Daoy (cell line): ENCODE results near the gene KRTAP1-1. TPM values are rescaled to one million over a fixed set of nuclear protein-coding genes. Genes with fewer than 3 reads are reported as not detected.
"Not testable (repeated sequence)": the region's sequence is repeated elsewhere in the genome, so short reads cannot be mapped to it uniquely, and the experiment has no call there.

Source experiments
- DNase-seq: peaks from one replicate; pipeline ENCODE4 v3.0.0-alpha.2; 2015; ENCODE audit warnings: low read depth
- total RNA-seq: library from RNA; depleted of rRNA; stranded (reverse); fragments of >200 nt; shearing (Covaris generic); gene quantifications from 2 replicates; pipeline ENCODE4 v1.2.3, GENCODE V29; 2014

KRTAP1-1 gene
- total RNA-seq, 1 experiment from 2014 or later: not detected

DNA sequence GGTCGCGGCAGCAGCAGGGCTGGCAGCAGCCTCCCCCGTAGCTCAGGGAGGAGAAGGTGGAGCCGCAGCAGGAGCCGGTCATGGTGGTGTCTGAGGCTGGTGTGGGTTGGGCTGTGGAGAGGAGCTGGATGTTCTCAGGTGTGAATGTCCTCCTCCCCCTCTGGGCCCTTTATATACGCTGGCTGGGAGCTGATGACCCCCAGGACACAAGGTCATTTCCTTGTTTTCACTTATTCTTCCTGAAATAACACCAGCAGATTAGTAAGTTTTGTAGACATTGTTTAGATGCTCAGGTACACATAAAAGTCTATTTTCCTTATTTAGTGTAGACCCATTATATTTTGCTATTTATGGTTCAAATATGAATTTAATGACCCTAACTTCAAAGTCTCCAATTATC is 13.9 kb upstream of the KRTAP1-1 start, which contains the start of gene KRTAP2-2:
TSS of gene KRTAP2-2 (minus strand) at position 101 of the 400 bp plus-strand sequence. CDS start at position 82, 19 bp downstream.
- DNase-seq: not testable (repeated sequence)

DNA sequence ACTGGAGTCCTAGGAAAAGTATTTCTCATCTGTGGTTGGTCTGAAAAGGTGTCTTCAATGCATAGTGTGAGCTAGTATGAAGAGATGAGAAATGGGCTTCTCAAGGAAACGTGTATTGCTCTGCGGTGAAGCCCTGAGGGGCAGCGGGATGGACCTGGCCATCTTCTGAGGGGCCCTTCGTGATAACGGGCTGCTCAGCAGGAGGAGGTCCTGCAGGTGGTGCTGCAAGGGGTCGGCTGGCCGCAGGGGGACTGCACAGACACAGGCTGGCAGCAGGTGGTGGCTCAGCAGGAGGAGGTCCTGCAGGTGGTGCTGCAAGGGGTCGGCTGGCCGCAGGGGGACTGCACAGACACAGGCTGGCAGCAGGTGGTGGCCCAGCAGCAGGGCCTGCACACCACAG is 13.3 kb upstream of the KRTAP1-1 start:
- DNase-seq: not testable (repeated sequence)

DNA sequence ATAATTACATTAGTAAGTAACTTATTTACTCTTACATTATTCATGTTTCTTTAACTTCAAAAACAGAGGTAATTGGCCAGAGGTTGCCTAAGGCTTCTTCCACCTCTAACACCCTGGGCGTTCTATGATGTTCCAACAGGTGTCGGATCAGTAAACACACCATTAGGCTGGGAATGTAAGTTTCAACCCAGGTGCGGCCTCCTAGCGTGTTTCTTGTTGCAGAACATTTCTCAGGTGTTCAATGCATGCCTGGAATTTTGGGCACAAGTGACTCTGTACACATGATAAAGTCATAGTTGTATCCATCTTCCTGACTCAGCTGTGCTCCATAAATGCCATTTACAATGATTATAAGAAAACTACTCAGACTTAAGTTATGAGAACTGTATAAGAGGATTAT is 12.8 kb upstream of the KRTAP1-1 start:
- no peak for DNase-seq

DNA sequence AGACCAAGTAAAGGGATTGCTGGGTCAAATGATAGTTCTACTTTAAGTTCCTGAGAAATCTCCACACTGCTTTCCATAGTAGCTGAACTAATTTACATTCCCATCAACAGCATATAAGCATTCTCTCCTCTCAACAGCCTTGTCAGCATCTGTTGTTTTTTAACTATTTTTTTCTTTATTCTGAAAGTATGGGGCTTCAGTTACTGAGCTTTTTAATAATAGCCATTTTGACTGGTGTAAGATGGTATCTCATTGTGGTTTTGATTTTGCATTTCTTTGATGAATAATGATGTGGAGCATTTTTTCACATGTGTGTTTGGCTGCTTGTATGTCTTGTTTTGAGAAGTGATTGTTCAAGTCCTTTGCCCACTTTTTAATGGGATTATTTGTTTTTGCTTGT is 11.3 kb upstream of the KRTAP1-1 start:
- DNase-seq: no peak

DNA sequence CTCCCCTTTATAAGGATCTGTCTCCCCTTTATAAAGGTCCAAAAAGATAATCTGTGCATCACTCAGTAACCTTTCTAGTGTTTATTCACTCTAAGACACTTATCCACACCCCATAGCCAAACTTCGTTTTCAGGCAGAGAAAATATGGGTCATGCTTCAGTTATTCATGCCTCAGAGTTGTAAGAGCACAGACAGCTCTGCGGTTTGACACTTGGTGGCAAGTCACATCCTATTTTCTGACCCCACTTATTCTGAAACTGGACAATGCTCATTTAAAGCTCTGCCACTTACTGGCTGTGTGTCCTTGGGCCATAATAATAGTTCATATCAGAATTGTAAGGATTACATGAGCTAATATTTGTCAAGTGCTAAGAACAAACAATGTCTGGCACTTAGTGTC is 7.9 kb upstream of the KRTAP1-1 start:
- peak; percentile 57 for DNase-seq

DNA sequence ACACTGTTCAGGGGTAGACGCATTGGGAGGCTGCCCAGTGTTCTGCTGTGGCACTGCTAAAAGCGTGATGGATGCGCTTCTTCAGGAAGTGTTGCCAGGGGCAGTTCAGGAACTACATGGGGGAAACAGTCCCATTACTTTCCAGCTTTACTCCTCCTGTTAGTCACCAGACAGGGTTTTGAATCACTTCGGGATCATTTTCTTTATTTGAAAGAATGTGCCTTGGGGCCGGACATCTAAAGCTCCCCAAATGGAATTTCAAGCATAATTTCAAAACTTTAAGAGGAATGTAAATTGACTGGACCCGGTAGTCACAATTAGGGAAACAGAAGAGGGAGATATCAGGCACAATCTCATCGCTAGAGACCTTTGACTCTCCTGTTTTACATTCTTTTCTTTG is 7.2 kb upstream of the KRTAP1-1 start:
- DNase-seq: peak; percentile 58

DNA sequence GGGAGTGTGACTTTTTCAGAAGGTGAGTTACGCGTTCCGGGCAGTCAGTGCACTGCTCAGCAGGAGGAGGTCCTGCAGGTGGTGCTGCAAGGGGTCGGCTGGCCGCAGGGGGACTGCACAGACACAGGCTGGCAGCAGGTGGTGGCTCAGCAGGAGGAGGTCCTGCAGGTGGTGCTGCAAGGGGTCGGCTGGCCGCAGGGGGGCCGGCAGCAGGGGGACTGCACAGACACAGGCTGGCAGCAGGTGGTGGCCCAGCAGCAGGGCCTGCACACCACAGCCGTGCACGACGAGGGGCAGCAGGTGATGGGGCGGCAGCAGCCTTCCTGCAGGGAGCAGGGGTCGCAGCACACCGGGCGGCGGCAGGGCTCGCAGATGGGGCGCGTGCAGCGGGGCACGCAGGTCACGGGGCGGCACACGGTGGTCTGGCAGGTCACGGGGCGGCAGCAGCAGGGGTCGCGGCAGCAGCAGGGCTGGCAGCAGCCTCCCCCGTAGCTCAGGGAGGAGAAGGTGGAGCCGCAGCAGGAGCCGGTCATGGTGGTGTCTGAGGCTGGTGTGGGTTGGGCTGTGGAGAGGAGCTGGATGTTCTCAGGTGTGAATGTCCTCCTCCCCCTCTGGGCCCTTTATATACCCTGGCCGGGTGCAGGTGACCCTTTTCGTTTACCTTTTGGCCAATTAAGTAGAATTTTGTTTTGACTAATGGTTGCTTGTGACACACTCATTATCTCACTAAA is 5.7 kb upstream of the KRTAP1-1 start, which contains the start of gene KRTAP2-1:
TSS of gene KRTAP2-1 (minus strand) at position 582 of the 731 bp plus-strand sequence. CDS start at position 533, 49 bp downstream.
- not testable (repeated sequence) for DNase-seq

DNA sequence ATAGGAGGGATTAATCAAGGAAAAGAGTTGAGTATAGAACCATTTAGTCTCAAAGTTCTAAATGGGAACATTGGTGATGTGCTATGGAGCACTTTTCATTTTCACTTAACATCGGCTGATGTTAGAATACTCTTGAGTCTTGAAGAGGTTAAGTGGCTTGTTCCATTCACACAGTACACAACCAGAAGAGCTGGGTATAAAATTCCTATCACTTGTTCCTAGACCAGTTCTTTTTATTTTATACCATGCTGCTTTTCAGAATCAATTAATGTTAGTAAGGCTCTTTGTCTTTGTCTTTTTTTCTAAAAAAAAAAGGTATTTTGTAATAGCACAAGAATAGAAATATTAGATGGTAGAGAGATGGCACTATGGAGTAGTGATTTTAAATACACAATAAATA is 1.7 kb upstream of the KRTAP1-1 start:
- DNase-seq: no peak

DNA sequence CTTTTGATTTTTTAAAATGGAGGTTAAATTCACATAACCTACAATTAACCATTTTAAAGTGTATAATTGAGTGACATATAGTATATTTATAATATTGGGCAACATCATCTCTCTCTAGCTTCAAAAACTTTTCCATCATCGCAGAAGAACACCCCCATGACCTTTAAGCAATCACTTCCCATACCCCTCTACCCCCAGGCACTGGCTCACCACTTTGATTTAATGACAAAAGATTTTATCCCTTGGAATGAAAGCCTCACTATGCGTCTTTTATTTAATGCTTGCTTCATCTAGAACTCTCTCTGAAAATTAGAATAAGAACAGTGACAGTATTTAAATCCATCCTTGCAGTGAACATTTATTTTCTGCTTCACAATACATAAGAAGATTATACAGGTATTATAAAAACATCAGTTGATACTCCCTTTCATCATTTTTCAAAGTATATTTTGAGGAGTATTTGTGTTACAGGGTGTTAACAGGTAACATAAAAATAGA is 3.3 kb downstream of the KRTAP1-1 start:
- no peak for DNase-seq

DNA sequence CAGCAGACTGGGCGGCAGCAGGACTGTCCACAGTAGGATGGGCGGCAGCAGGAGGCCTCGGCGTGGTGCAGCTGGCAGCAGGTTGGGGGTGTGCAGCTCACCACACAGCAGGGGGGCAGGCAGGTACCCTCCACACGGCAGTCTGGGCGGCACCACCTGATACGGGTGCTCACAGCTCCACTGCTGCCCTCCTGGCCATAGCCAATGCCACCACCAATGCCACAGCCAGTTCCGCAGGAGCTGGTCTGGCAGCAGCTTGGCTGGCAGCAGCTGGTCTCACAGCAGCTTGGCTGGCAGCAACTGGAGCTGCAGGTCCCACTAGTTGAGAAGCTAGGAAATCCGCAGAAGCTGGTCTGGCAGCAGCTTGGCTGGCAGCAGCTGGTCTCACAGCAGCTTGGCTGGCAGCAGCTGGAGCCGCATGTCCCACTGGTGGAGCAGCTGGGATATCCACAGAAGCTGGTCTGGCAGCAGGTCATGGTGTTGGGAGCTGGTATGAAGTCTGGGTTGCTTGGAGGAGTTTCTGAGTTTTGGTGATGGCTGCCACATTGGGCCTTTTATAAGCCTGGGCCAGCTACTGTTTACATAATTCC is 6.8 kb downstream of the KRTAP1-1 start, which contains the start of gene KRTAP1-3:
TSS of gene KRTAP1-3 (minus strand) at position 529 of the 590 bp plus-strand sequence. CDS start at position 476, 53 bp downstream.
- DNase-seq: not testable (repeated sequence)

DNA sequence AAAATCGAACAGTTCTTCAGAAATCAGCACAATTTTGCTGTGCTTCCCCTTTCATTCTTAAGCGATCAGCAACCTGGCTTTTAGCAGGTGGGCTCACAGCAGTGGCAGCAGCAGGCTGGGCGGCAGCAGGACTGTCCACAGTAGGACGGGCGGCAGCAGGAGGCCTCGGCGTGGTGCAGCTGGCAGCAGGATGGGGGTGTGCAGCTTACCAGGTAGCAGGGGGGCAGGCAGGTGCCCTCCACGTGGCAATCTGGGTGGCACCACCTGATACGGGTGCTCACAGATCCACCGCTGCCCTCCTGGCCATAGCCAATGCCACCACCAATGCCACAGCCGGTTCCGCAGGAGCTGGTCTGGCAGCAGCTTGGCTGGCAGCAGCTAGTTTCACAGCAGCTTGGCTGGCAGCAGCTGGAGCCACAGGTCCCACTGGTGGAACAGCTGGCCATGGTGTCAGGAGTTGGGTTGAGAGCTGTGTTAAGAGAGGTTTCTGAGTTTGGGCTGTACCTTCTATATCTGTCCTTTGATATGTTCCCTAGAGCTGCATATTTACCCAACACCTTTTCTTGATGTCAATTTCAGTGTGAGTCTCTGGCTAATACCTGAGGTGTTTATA is 11.5 kb downstream of the KRTAP1-1 start, which contains the start of gene KRTAP1-4:
TSS of gene KRTAP1-4 (minus strand) at position 563 of the 613 bp plus-strand sequence. CDS start at position 446, 117 bp downstream.
- no peak for DNase-seq

DNA sequence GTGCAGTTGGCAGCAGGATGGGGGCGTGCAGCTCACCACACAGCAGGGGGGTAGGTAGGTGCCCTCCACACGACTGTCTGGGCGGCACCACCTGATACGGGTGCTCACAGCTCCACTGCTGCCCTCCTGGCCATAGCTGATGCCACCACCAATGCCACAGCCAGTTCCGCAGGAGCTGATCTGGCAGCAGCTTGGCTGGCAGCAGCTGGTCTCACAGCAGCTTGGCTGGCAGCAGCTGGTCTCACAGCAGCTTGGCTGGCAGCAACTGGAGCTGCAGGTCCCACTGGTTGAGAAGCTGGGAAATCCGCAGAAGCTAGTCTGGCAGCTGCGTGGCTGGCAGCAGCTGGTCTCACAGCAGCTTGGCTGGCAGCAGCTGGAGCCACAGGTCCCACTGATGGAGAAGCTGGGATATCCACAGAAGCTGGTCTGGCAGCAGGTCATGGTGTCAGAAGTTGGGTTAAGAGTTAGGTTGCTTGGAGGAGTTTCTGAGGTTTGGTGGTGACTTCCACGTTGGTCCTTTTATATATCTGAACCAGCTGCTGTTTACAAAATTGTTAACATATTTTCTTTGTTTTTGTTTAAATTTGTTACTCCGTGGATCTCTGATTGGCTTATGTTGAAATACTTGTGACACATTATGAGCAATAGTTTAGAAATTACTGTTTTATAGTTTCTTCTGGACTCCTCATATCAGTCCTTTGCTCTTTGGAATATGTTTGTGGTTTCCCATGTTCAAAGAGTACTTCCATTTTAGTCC is 14.4 kb downstream of the KRTAP1-1 start, which contains the start of gene KRTAP1-5:
TSS of gene KRTAP1-5 (minus strand) at position 494 of the 757 bp plus-strand sequence. CDS start at position 441, 53 bp downstream.
- no peak for DNase-seq

DNA sequence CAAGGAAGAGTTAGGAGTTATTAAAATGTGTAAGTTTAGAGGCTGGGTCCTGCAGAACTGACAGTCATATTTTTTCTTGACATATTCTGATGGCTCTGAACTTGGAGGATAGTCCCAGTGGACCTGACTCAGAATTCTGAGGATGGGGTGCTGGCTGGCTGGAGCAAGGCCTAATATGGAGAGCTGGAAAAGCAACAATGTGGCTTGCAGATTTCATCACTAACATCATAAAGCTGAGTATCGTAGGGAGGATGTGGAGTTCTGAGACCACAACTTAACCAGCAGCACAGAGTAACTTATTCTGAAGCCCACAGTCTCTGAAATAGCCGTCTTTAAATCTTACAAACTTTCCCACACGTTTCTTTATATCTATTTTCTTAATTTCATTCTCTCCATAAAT is 16.6 kb downstream of the KRTAP1-1 start:
- DNase-seq: no peak

DNA sequence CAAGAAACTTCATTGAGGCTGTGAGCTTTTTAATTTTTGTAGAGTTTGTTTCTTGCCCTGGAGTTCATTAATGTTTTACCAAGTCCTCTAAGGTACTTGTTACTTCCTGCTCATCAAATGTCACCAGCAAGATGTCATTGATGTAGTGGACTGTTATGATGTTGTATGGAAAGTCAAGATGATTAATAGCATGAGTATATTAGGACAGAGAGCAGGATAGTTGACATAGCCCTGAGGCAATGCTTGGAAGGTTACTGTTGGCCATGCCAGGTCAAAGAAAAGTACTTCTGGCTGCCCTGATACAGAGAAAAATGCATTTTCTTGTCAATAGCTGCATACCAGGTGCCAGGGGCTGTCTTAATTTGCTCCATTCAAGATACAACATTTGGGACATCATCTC is 20.9 kb downstream of the KRTAP1-1 start:
- no peak for DNase-seq

DNA sequence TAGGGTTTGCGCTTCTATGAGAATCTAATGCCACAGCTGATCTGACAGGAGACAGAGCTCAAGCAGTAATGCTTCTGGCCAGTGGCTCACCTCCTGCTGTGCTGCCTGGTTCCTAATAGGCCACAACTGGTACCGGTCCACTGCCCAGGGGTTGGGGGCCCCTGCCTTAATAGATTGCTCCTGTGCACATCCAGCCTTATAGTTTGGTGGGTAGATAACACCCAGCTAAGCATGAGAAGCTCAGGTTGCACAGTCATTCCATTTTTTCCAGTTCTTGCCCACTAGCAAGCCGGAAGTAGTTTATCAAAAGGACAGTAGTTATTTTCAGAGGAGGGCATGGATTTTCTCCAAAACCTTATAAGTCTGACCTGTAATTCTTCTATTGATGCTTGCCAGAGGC is 21.8 kb downstream of the KRTAP1-1 start:
- DNase-seq: no peak

DNA sequence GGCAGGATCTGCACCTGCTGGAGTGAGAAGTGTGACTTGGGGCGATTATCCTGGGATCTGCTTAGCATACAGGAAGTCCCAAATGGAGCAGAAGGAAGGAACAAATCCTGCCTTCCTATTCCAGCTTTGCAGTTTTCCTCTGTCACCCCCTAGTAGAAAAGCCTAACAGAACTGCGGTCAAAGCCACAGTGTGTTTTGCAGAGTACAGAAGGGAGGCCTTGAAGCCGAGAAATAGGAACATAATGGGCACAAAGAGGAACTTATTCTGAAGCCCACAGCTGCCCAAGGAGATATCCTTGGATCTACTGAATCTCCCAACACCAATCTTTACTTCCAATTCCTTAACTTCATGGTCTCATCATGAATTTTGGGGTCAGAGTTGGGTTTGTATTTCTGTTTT is 22.7 kb downstream of the KRTAP1-1 start:
- no peak for DNase-seq

DNA sequence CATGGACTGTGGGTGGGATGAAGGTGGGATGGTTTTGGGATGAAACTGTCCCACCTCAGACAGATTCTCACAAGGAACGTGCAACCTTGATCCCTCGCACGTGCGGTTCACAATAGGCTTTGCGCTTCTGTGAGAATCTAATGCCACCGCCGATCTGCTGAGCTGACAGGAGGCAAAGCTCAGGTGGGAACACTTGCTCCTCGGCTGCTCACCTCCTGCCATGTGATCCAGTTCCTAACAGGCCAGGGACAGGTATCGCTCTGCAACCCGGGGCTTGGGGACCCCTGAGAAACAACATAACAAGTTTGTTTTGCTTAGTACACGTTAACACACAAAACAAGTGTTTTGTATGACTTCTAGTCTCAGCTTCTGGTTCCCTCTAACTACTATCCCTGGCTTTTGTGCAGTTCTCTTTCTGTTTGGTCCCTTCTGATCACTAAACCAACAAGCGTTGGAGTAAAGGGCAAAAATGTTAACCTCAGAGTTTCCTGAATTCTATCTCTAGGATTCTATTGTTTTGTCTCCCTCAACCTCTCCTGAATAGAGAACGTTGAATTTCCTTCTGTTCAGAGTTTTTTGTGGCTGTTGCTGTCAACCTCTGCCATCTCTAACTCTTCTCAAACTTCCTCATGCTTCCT is 24.6 kb downstream of the KRTAP1-1 start:
- DNase-seq: no peak

DNA sequence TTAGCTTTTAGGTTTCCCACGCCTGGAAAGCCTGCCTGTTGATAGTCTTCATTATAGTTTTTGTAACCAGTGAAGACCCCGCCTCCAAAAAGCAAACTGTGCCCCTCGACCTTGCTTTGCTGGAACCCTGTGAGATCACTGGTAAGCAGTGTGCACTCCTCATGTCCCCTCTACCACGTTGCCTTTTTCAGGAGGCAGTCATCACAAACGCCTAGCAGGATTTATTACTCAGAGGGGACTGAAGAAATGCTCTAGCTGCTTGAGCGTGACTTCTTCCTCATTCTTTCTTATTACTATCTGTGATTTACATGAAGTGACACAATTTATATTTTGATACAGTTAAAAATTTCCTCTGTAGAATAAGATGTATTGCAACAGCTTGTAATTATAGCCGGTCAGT is 25.8 kb downstream of the KRTAP1-1 start:
- no peak for DNase-seq

DNA sequence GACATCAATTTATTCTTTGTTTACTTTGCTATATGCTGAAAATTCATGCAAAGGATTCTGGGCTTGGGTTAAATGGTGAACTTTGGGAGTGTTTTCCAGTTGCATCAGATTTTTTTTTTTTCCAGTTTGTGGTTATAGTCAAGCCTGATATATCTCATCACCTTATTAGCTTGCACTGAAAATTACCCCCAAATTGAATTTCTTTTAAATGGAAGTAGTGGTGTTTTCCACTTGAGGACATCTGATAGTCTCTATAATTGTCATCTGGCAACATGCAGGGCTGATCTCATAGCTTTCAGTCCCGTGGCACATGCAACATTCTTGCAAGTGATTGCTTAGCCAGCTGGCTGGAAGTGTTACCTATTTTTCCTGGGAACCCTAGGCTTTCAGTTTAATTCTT is 27.6 kb downstream of the KRTAP1-1 start:
- DNase-seq: no peak

DNA sequence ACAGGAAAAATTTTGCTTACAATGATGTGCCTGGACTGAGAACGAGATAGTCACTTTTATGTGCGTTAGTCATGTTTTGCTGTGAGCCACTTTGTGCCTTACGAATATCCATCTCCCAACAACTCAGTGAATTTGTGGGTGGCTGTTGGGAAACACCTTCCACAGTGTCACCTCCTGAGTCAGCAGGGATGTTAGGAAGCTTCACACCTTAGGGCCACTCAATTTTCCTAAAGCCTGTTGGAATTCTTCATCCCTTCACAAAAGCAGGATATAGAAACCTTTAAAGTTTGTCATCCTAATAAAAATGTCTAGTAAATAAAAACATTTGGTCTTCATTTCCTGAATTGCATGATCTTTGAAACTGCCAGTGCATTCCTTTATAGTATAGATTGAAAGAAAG is 28.1 kb downstream of the KRTAP1-1 start:
- no peak for DNase-seq
